SK-N-SH treated with all-trans-retinoic acid at 6 μM for 48 hours (cell line): ENCODE data around the gene SLC38A8.

ENCODE experiments used
- ESRRG ChIP-seq: fragments of 250-450 bp; sonication (Bioruptor Pico); IDR thresholded peaks from 2 replicates; pipeline ENCODE4 v1.6.1; 2021; ENCODE audit warnings: mild to moderate bottlenecking
- GLIS3 ChIP-seq: fragments of 250-450 bp; sonication (Bioruptor Pico); IDR thresholded peaks from 2 replicates; pipeline ENCODE4 v1.5.0; 2020; ENCODE audit warnings: mild to moderate bottlenecking, moderate library complexity
- PATZ1 ChIP-seq: fragments of 250-450 bp; sonication (Bioruptor Pico); IDR thresholded peaks from 2 replicates; pipeline ENCODE4 v1.8.0; 2020; ENCODE audit warnings: mild to moderate bottlenecking, moderate library complexity, borderline replicate concordance
- SNAI2 ChIP-seq: fragments of 250-450 bp; sonication (Bioruptor Pico); IDR thresholded peaks from 2 replicates; pipeline ENCODE4 v1.5.0; 2020; ENCODE audit warnings: mild to moderate bottlenecking, moderate library complexity
- ZNF565 ChIP-seq: fragments of 450-650 bp; formaldehyde crosslinking; conservative IDR thresholded peaks from 2 replicates; pipeline ENCODE4 v1.5.0; 2020; ENCODE audit warnings: low read depth, mild to moderate bottlenecking, moderate library complexity

GRCh38 chr16:84080378-84080777 lies 37.8 kb upstream of the SLC38A8 start:
- TF ChIP-seq ESRRG (CRISPR knock-in tag) (no peak), GLIS3 (CRISPR knock-in tag) (no peak), PATZ1 (CRISPR knock-in tag) (no peak), SNAI2 (CRISPR knock-in tag) (no peak), ZNF565 (CRISPR knock-in tag) (no peak)
